ENCODE data around the gene SIK3. TPM values are rescaled to one million over a fixed set of nuclear protein-coding genes. Genes with fewer than 3 reads are reported as not detected.
A peak's percentile ranks its signal among the peaks of the same experiment; 100 is the strongest.

The SIK3 gene
- total RNA-seq, 2 experiments from 2014 or later = 81.4 to 86.1 TPM

GRCh38 chr11:116893437-116893836 lies 204.8 kb downstream of the SIK3 start:
- DNase-seq = no peak
- no peak overlapping the region for H3K4me3 ChIP-seq (ENCODE audit: low read length)
- intact Hi-C loops (cut with DNase I, micrococcal nuclease) = no loop called here
- CTCF ChIA-PET = no interaction called here
- no peak for TF ChIP-seq CTCF (IDR thresholded peaks at IDR 0.05)
- Mint-ChIP-seq H3K4me1 (ENCODE audit: low read depth) (peaks cover 20% of the 10 kb centered on the region), H3K4me3 (no peak overlapping the region), H3K27me3 (no peaks in the 10 kb centered on the region), H3K27ac (peak overlapping the region; percentile 9), H3K9me3 (no peaks in the 10 kb centered on the region), H3K36me3 (ENCODE audit: low read depth) (peaks cover 55% of the 10 kb centered on the region)
- H3K27me3 ChIP-seq (ENCODE audit: control insufficient read depth in 1 of 2, insufficient read depth in 2 of 2, low read length in 2 of 2) = no peaks in the 10 kb centered on the region
- H3K4me1 ChIP-seq (ENCODE audit: insufficient read depth, low read length) = peaks cover 11% of the 10 kb centered on the region
- H3K27ac ChIP-seq (ENCODE audit: low read depth in 1 of 2, low read length in 2 of 2) = no peak overlapping the region
- POLR2A ChIA-PET = no interaction called here
- peaks cover 42% of the 10 kb centered on the region for H3K36me3 ChIP-seq (ENCODE audit: insufficient read depth, low read length)
- ATAC-seq (ENCODE audit: poor library complexity) = no peak
- H3K9me3 ChIP-seq (ENCODE audit: control insufficient read depth in 1 of 2, insufficient read depth in 1 of 2, low read length in 2 of 2) = no peaks in the 10 kb centered on the region

- Mint-ChIP-seq H3K4me3 (no peak overlapping the region), H3K27me3 (no peaks in the 10 kb centered on the region), H3K27ac (no peak overlapping the region), H3K4me1 (ENCODE audit: low read depth) (peaks cover 24% of the 10 kb centered on the region), H3K36me3 (ENCODE audit: low read depth) (peaks cover 55% of the 10 kb centered on the region), H3K9me3 (no peaks in the 10 kb centered on the region)
- intact Hi-C loops (cut with DNase I, micrococcal nuclease) = no loop called here
- no peak for ATAC-seq (ENCODE audit: poor library complexity)
- CTCF ChIA-PET = no interaction called here
- Histone ChIP-seq H3K27me3 (ENCODE audit: control insufficient read depth in 1 of 2, insufficient read depth in 2 of 2, low read length in 2 of 2) (no peaks in the 10 kb centered on the region), H3K4me3 (ENCODE audit: low read length) (no peak overlapping the region), H3K9me3 (ENCODE audit: control insufficient read depth in 1 of 2, insufficient read depth in 1 of 2, low read length in 2 of 2) (no peaks in the 10 kb centered on the region), H3K4me1 (ENCODE audit: insufficient read depth, low read length) (peaks cover 11% of the 10 kb centered on the region), H3K27ac (ENCODE audit: low read depth in 1 of 2, low read length in 2 of 2) (no peak overlapping the region), H3K36me3 (ENCODE audit: insufficient read depth, low read length) (peaks cover 42% of the 10 kb centered on the region)
- DNase-seq = no peak
- POLR2A ChIA-PET = no interaction called here
- no peak for TF ChIP-seq CTCF (IDR thresholded peaks at IDR 0.05)
These were observed 205.9 kb downstream of the SIK3 start for GRCh38 chr11:116892374-116892773.

GRCh38 chr11:116891746-116892145 lies 206.5 kb downstream of the SIK3 start:
- ATAC-seq (ENCODE audit: poor library complexity) = no peak
- CTCF ChIA-PET = no interaction called here
- Histone ChIP-seq H3K36me3 (ENCODE audit: insufficient read depth, low read length) (peaks cover 38% of the 10 kb centered on the region), H3K27ac (ENCODE audit: low read depth in 1 of 2, low read length in 2 of 2) (no peak overlapping the region), H3K27me3 (ENCODE audit: control insufficient read depth in 1 of 2, insufficient read depth in 2 of 2, low read length in 2 of 2) (no peaks in the 10 kb centered on the region), H3K4me1 (ENCODE audit: insufficient read depth, low read length) (peaks cover 11% of the 10 kb centered on the region), H3K4me3 (ENCODE audit: low read length) (no peak overlapping the region), H3K9me3 (ENCODE audit: control insufficient read depth in 1 of 2, insufficient read depth in 1 of 2, low read length in 2 of 2) (no peaks in the 10 kb centered on the region)
- Mint-ChIP-seq H3K4me3 (no peak overlapping the region), H3K27me3 (no peaks in the 10 kb centered on the region), H3K9me3 (no peaks in the 10 kb centered on the region), H3K4me1 (ENCODE audit: low read depth) (peaks cover 24% of the 10 kb centered on the region), H3K27ac (no peak overlapping the region), H3K36me3 (ENCODE audit: low read depth) (peaks cover 56% of the 10 kb centered on the region)
- POLR2A ChIA-PET = interaction anchor here (1.5 kb wide), 1 partner anchor 26 kb away, joined by 6 read pairs; no protein-coding TSS in a partner anchor
- no peak for DNase-seq
- intact Hi-C loops (cut with DNase I, micrococcal nuclease) = no loop called here
- no peak for TF ChIP-seq CTCF (IDR thresholded peaks at IDR 0.05)

All from CD4-positive, alpha-beta T cell (primary cell).